Right lobe of liver (tissue), 4 donors: ENCODE data around the gene LECT2.

Experiments
- POLR2A ChIP-seq: fragments of 450-650 bp; IDR thresholded peaks from one replicate; pipeline ENCODE4 v1.6.1; 2017; ENCODE audit warnings: antibody characterized with exemption, mild to moderate bottlenecking
- TF ChIP-seq, protein P1 (sequence below), 4 donors: fragments of 200-600 bp in 3 of 4; fragments of 450-650 bp in 1 of 4; IDR thresholded peaks; one replicate each; pipeline versions ENCODE4 v1.5.1 to v1.8.0; 2016 to 2022; ENCODE audit warnings: antibody characterized with exemption in 4 of 4, mild to moderate bottlenecking in 2 of 4
- donor health status: DM: no; HTN: no; CAD: no.
- donor health status: DM: no; HTN: no; CAD: no.
- donor health status: DM: no; HTN: yes; CAD: no.

- no peak for TF ChIP-seq POLR2A
- TF ChIP-seq, protein P1, sequence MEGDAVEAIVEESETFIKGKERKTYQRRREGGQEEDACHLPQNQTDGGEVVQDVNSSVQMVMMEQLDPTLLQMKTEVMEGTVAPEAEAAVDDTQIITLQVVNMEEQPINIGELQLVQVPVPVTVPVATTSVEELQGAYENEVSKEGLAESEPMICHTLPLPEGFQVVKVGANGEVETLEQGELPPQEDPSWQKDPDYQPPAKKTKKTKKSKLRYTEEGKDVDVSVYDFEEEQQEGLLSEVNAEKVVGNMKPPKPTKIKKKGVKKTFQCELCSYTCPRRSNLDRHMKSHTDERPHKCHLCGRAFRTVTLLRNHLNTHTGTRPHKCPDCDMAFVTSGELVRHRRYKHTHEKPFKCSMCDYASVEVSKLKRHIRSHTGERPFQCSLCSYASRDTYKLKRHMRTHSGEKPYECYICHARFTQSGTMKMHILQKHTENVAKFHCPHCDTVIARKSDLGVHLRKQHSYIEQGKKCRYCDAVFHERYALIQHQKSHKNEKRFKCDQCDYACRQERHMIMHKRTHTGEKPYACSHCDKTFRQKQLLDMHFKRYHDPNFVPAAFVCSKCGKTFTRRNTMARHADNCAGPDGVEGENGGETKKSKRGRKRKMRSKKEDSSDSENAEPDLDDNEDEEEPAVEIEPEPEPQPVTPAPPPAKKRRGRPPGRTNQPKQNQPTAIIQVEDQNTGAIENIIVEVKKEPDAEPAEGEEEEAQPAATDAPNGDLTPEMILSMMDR (IDR thresholded peaks at IDR 0.05), result no peak
Measured at GRCh38 chr5:135997673-135998335, 43.0 kb upstream of the LECT2 start.
